SKM-1 treated with dmso at 0.1 percent for 144 hours (cell line): ENCODE results near the gene SLC37A3.
A peak's percentile ranks its signal among the peaks of the same experiment; 100 is the strongest.

ENCODE experiments used
- DNase-seq: peaks from one replicate; lab custom pipeline; 2025; ENCODE audit not compliant: unreplicated experiment; lab: John Stamatoyannopoulos, UW

The SLC37A3 gene

DNA sequence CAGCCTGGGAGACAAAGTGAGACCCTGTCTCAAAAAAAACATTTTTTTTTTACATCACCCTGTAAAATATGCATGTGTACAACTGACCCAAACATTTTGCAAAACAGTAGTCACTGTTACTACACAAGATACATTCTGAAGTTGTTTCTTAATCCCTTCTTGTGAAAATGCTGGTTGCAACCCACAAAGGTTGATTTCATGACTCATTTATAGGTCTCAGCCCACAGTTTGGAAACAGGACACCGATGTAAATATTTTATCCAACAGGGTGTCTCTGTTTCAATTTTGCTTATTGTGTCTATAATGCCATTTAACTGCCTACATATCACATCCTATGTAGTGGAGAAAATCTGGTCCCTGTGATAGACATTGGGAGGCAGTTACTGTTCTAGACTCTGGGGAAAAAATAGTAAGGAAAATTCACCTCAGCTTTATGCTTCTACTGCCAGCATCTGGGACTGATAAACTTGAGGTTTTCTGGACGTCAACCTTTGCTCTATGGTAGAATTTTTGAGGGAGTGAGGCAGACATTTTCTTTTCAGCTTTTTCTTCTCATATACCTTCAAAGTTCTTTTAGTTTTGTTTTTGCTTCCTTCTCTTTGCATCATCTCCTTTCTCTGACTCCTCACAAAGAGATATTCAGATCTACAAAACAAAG is 4.0 kb upstream of the SLC37A3 start:
- DNase-seq, result no peak

DNA sequence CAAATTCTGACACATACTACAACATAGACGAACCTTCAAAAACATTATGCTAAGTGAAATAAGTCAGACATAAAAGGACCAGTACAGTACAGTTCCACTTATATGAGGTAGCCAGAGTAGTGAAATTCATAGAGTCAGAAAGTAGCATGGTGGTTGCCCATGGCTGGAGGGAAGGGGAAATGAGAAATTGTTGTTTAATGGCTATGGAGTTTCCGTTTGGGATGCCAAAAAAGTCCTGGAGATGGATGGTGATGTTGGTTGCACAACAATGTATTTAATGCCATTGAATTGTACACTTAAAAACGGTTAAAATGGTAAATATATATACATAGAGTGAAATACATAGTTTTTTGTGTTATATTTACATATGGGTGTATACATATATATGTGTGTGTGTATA is 2.1 kb upstream of the SLC37A3 start:
- DNase-seq, result no peak

DNA sequence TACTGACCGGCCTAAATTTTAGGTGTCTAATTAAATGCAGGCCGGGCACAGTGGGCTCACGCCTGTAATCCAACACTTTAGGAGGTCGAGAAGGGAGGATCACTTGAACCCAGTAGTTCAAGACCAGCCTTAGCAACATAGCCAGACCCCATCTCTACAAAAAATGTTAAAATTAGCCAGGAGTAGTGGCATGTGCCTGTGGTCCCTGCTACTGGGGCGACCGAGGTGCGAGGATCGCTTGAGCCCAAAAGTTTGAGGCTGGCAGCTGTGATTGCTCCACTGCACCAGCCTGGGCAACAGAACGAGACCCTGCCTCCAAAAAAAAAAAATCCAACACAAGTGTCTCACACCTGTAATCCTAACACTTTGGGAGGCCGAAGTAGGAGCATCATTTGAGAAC is 491 bp upstream of the SLC37A3 start:
- DNase-seq, result no peak

DNA sequence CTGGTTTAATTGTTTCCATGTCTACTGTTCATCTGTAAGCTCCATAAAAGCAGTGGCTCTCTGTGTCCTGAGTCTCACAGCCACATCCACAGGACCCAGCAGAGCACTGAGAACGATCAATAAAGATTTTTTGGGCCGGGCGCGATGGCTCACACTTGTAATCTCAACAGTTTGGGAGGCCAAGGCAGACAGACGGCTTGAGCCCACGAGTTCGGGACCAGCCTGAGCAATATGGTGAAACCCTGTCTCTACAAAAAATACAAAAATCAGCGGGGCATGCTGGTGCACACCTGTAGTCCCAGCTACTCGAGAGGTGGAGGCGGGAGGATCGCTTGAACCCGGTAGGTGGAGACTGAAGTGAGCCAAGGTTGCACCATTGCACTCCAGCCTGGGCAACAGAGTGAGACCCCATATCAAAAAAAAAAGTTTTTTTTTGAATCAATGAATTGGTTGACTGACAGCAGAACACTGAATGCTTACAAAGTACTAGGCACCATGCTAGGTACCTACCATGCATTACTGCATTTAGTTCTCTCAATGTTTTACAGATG is 4.5 kb downstream of the SLC37A3 start:
- no peak for DNase-seq

DNA sequence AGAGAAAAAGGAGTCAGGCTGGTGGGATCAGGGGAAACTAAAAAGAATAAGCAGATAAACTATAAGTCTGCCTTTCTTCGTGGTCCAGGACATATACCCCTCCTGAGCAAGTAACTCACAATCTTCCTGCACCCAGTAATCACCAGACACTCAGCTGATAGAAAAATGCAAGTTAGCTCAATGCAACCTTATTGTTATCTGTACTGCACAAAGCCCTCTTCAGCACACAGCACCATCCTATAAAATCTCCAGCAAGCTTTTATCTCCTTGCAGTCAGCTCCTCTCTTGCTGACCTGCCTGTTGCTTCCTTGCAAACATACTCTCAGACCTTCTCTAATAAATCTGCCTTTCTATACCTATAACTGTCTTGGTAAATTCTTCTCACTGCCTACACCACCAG is 6.7 kb downstream of the SLC37A3 start:
- DNase-seq, result no peak

DNA sequence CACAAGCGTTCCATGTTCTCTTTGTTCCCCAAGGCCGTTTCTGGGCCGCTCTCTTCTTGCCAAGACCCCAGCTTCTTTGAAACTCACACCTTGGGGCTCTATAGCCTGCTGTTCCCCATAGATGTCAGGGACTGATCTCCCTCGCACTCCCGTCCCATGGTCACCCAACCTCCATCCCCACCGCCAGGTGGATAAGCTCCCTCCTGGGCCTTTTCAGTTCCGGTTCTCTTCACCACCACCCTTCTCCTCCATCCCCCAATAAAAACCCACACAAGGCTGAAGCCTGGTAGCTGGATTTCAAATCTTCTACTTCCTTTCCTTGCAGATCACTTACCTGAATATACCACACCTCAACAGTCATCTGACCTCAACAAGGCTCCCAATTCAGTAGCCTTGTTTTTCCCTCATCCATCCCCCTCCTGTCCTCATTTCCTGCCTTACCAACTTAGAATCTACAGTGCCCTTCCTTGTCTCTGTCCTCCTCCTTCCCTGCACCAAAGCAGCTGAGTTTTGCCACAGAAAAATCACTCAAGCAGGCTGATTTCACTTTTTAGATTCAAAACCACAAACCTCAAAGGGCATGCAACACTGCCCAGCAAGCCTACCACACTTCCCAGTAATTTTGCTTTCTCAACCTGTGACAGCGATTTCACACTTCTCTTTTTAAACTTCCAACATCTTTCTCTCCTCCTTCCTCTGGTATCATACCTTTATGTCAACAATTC is 7.7 kb downstream of the SLC37A3 start:
- peak; percentile 72 for DNase-seq

DNA sequence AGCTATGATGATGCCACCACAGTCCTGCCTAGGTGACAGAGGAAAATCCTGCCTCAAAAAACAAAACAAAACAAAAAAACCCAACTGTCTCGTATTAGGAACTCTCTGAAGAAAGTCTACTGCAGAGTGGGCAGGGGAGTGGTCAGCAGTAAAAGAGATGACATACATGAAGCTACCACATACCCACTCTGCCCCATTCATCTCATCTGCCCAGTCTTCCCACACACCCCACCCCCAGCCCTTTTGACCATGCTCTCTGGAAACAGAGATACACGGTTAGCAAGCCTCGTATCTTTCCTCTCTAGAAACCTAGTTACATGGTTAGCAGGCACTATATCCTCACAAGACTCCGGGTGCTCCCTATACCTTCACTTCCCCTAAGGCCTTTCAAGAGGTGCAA is 8.3 kb downstream of the SLC37A3 start:
- no peak for DNase-seq

DNA sequence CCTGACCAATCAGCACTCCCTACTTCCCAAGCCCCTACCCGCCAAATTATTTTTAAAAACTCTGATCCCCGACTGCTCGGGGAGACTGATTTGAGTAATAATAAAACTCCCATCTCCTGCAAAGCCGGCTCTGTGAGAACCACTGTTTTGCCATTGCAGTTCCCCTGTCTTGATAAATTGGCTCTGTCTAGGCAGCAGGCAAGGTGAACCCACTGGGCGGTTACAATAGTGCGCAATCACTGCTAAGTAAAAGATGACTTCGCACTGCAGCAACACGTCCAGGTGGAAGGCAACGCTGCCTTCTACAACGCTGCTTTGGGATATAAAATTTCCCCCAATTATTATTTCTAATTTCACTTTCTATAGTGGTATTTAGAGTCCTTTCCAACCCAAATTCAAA is 8.9 kb downstream of the SLC37A3 start:
- DNase-seq, result no peak

DNA sequence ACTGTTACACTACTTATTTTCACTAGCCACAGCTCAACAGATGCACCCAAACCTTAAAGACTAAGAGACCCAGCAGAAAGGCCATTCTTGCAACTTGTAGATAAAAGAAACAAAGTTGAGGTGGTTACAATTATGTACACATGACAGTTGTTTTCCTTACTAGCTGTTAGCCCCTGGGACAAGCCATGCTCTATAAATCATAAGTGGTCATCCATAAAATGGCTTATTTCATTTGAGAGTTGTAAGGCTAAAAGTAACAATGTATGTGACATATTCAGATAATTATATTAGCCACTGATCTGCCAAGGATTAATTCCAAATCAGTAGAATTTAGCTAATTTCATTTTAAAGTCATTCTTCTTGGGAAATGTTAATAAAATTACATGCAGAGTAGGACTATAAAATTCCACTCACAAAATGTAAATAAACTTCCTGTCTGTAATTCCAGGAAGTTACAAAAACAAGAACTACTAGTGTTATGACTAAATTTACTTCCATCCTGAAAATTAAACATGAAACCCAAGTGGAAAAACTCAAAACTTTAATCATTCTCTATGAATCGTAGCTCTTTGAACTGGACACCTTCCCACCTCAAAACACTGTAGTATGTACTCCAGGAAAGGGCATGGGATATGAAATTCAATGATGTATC is 13.3 kb downstream of the SLC37A3 start:
- DNase-seq, result no peak

DNA sequence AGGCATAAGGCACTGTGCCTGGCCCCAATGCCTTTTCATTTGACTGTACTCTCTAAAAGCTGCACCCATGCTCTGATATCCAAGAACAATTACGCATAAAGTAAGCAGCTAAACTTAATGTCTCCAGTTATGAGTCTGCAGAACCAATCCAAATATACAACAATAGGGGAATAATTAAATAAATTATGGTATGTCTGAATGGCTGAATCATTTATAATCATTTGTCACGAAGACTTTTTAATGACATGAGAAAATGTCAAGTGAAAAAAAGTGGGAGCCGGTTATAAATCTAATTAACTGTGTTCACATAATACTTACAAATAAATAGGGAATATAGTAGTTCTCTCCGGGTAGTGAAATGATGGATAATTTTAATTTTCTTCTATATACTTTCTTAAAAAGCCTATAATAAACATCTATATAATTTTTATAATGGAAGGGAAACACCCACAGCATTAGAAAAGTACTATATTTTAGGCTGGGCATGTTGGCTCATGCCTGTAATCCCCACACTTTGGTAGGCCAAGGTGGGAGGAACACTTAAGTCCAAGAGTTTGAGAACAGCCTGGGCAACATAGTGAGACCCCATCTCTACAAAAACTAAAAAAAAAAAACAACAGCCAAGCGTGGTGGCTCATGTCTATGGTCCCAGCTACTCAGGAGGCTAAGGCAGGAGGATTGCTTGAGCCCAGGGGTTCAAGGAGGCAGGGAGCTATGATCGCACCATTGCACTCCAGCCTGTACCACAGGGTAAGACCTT is 14.2 kb downstream of the SLC37A3 start:
- DNase-seq, result no peak

DNA sequence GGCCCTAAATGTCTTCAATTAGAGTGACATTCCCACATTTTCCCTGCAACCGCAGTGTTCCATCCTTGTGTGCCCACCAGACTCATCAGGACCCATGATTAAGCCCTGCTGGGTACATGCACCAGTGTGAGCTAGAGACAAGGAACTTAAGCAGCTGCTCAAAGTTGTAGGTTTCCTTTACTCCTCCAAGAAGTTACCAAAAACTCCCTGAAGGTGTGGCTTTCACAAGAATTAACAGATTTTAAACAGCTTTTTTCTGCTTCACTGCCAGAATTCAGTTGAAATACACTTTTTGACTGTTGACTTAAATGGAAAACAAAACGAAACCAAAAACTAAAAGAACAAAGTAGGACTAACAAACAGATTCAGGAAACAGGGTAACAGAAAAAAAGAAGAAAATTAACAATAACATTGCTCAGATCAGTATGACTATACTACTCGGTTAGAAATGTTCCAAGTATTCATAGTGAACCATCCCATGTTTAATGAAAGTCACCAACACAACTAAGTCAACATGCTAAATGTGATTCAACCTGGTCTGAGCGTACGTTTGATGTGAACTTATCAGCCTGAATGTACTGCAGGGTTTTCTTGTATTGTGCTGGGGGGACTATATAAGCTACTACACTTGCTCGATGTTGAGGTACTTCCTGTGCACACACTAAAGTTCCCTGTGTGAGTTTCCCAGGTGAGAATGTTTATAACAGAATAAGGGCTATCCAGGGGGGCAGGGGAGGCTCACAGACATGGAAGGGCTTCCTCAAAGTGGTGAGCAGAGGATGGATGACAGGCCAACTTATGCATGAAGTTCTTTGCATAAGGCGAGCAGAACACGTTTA is 22.2 kb downstream of the SLC37A3 start:
- DNase-seq, result no peak

DNA sequence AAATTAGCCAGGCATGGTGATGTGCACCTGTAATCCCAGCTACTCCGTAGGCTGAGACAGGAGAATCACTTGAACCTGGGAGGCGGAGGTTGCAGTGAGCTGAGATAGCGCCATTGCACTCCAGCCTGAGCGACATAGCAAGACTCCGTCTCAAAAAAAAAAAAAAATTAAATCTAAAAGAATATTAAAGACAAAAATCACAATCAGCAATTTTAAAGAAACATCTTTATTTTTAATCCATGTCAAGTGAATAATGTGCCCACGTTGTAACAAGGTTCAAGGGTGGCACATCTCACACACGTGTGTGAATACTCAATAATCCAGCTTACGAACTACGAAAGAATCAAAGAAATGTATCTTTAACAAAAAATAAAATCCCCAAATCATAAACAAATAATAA is 23.0 kb downstream of the SLC37A3 start:
- no peak for DNase-seq

DNA sequence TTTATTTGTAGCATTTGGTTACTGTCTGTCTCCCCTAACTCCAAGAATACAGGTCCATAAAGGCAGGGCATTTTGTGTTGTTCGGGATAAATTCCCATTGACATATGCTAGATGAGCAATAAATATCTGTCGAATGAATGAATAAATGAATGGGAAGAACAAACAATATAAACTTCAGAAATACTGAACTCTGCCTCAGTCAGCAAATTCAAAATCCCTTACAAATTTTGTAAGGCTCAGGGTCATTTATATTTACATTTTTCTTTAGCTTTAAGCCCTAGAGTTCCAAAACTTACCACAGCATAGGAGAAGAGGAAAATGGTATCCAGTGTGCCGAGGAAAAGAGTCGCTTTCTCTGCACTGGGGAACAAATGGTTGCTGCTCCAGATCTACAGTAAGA is 29.0 kb downstream of the SLC37A3 start:
- no peak for DNase-seq

DNA sequence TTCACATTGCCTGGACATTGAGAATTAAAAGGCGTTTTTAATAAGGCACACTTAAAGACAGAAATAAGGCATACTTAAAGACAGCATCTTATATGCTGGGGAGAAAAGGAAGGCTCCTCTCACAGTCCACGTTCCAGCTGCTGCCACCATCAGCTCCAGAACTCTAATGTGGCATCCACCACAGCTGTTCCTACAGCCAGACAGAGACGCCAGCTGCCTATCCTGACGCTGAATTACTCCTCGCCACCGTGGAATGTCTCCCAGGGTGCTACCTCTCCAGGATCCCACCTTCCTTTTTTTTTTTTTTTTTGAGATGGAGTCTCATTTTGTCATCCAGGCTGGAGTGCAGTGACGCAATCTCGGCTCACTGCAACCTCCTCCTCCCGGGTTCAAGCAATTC is 30.8 kb downstream of the SLC37A3 start:
- no peak for DNase-seq

DNA sequence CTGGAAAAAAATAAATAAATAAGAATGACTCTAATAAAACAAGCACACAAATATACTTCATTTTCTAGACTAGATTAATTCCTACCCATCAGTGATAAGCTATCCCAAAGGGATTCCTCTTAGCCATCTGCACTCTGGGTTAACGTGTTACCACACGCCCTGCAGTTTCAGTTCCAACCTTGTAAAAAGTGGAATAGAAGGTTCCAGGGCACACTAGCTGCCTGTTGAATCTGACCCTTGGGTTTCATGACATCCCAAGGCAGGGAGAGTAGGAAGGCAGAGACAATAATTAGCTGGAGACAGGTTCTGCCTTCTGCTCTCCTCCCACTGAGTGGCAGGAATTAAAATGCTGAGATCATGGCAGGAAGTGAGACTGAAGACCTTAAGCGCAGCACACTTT is 33.5 kb downstream of the SLC37A3 start:
- no peak for DNase-seq

DNA sequence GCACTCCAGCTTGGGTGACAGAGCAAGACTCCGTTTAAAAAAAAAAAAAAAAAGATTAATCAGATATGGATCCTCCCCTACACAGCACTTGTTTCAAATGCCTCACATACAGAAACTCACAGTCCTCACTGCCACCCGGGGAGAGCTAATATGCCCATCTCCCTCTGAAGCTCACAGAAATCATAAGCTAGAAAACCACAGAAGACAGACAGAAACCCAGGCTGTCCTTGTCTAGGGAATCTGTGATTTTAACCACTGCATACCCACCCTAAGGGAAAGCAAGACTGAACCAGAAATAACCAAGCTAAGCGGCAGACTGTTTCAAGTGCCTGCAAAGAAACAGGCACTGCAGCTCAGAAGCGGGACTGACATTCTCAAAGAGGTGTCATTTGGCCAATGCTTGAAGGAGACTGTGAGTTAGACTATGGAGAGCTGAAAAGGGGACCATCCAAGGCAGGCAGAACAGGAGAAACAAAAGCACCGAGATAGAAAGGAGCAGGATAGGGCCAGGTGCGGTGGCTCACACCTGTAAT is 37.6 kb downstream of the SLC37A3 start:
- no peak for DNase-seq

DNA sequence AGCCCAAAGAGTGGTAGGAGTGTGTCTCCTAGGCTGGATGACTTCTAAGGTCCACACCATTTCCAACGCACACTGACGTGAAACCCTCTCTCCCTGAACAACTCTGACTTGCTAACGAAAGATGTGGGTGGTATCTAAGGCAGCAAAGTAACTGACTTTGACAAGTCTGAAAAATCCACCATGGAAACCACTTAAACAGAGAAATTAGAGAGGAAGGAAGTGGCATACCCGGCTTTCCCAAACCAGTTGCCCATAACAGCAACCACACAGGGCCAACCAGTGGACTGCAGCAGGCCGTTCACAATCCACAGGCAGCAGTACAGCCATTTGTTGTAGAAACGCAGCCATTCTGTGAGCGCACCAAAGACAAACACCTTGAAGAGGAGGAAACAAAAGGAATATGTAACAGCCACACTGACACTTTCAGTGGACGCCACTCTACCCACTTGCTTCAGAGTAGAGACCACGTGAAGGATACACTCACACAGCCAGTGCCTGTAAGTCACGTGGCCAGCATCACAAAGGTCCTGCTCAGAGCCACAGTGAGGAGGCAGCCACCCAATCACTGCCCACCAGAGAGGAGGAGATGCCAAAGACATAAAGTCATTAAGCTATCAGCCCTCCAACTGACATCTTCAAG is 39.8 kb downstream of the SLC37A3 start:
- no peak for DNase-seq

DNA sequence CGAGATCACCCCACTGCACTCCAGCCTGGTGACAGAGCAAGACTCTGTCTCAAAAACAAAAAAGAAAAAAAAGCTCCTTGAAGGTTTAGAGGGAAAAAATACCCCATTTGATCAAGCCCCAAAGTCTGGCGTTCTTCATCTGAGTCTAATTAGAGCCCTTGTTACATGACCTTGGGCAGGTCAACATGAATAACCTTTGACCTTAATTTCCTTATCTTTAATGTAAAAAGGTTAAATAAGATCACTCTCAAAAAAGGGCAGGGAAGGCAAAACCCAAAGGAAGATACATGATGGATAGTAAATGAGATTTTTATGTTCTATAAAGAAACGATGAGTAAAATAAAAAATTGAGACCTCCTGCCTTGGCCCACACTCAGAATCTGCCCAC is 40.3 kb downstream of the SLC37A3 start:
- no peak for DNase-seq

DNA sequence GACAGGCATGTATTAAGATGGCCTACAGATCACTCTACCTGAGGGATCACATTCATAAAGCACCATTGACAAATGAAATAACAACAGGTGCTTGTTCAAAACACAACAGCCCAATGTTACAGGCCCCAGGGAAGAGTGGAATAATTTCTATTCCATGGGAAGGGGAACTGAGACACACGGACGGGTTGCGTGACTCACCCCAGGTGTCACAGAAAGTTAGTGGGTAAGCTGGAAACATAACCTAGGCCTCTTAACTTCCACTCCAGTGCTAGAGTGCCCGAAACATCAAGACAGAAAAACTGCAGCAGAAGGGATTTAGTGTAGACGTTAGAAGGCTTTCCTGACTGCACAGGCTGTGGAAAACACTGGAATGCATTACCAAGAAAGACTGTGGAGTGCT is 48.3 kb downstream of the SLC37A3 start:
- DNase-seq, result no peak
